NCI-H2227 (cell line): ENCODE measurements around the gene GRIK1.
"Not testable (repeated sequence)": the region's sequence is repeated elsewhere in the genome, so short reads cannot be mapped to it uniquely, and the experiment has no call there.

Experiments used
- DNase-seq: peaks from one replicate; lab custom pipeline; 2025; ENCODE audit not compliant: unreplicated experiment; lab: John Stamatoyannopoulos, UW

GRIK1 gene

GRCh38 chr21:29939924-29940275 lies at the start of gene GRIK1:
TSS of gene GRIK1 (minus strand) at chr21:29939996.
- DNase-seq: no peak

- no peak for DNase-seq
These were observed 48.0 kb upstream of the GRIK1 start for GRCh38 chr21:29987762-29988161.

- DNase-seq: no peak
These were observed 46.1 kb upstream of the GRIK1 start for GRCh38 chr21:29985866-29986265.

GRCh38 chr21:29979043-29979442 lies 39.2 kb upstream of the GRIK1 start:
- no peak for DNase-seq

GRCh38 chr21:29975776-29976175 lies 36.0 kb upstream of the GRIK1 start:
- DNase-seq: no peak

GRCh38 chr21:29973258-29973657 lies 33.5 kb upstream of the GRIK1 start:
- DNase-seq: no peak

- no peak for DNase-seq
These were observed 21.7 kb upstream of the GRIK1 start for GRCh38 chr21:29961291-29962027.

- no peak for DNase-seq
These were observed 18.8 kb upstream of the GRIK1 start for GRCh38 chr21:29958551-29958950.

GRCh38 chr21:29958035-29958434 lies 18.2 kb upstream of the GRIK1 start:
- DNase-seq: not testable (repeated sequence)

GRCh38 chr21:29953690-29954089 lies 13.9 kb upstream of the GRIK1 start:
- DNase-seq: no peak

GRCh38 chr21:29953072-29953471 lies 13.3 kb upstream of the GRIK1 start:
- no peak for DNase-seq

GRCh38 chr21:29951911-29952310 lies 12.1 kb upstream of the GRIK1 start:
- no peak for DNase-seq

- DNase-seq: no peak
These were observed 10.2 kb upstream of the GRIK1 start for GRCh38 chr21:29949991-29950390.

GRCh38 chr21:29947119-29947518 lies 7.3 kb upstream of the GRIK1 start:
- DNase-seq: no peak

- no peak for DNase-seq
These were observed 4.1 kb upstream of the GRIK1 start for GRCh38 chr21:29943885-29944284.

- no peak for DNase-seq
These were observed 2.2 kb upstream of the GRIK1 start for GRCh38 chr21:29942034-29942433.

- DNase-seq: no peak
These were observed 1.2 kb upstream of the GRIK1 start for GRCh38 chr21:29940991-29941390.

GRCh38 chr21:29940361-29940760 lies 565 bp upstream of the GRIK1 start:
- no peak for DNase-seq

GRCh38 chr21:29939104-29939923 lies 482 bp downstream of the GRIK1 start:
- peak; percentile 3 for DNase-seq

GRCh38 chr21:29938776-29939103 lies 1.1 kb downstream of the GRIK1 start:
- DNase-seq: no peak

- no peak for DNase-seq
These were observed 6.7 kb downstream of the GRIK1 start for GRCh38 chr21:29933088-29933487.

- no peak for DNase-seq
These were observed 11.3 kb downstream of the GRIK1 start for GRCh38 chr21:29928537-29928936.

GRCh38 chr21:29920938-29921337 lies 18.9 kb downstream of the GRIK1 start:
- DNase-seq: no peak
